Right lobe of liver (tissue), 4 donors: ENCODE measurements around the gene ZDHHC7.

Source experiments
- CTCF ChIP-seq, 4 donors: fragments of 200-600 bp in 3 of 4; fragments of 450-650 bp in 1 of 4; IDR thresholded peaks; one replicate each; pipeline versions ENCODE4 v1.5.1 to v1.8.0; 2016 to 2022; ENCODE audit warnings: antibody characterized with exemption in 4 of 4, mild to moderate bottlenecking in 2 of 4
- POLR2A ChIP-seq: fragments of 450-650 bp; IDR thresholded peaks from one replicate; pipeline ENCODE4 v1.6.1; 2017; ENCODE audit warnings: antibody characterized with exemption, mild to moderate bottlenecking
- donor health status: DM: no; HTN: no; CAD: no.
- donor health status: DM: no; HTN: no; CAD: no.
- donor health status: DM: no; HTN: yes; CAD: no.

GRCh38 chr16:84950906-84951305, 60.4 kb downstream of the ZDHHC7 start:
- peak in 3 of 4 donors; percentile 17 to 22 (median 19) for TF ChIP-seq CTCF (IDR thresholded peaks at IDR 0.05)
- TF ChIP-seq POLR2A = no peak
